Progenitor cell of endocrine pancreas (in vitro differentiated cells): ENCODE results near the gene EED. TPM values are rescaled to one million over a fixed set of nuclear protein-coding genes. Genes with fewer than 3 reads are reported as not detected.

Experiments used
- total RNA-seq: library from RNA; stranded (reverse); gene quantifications from 2 replicates; pipeline ENCODE4 v1.2.1, GENCODE V29; 2021

EED gene
- total RNA-seq, 1 donor from 2014 or later, result 34.6 TPM

Other genes starting within 250 kb of the EED start
- gene PICALM, start 175.7 kb upstream of the EED start, total RNA-seq, result 129 and 133 TPM in 2 replicates
- 50.8 and 53.6 TPM in 2 replicates for gene HIKESHI, start 57.5 kb downstream of the EED start, total RNA-seq
- 1.3 TPM in 2 replicates for gene CCDC81, start 130.1 kb downstream of the EED start, total RNA-seq